ENCODE data around the gene CACNA2D4. TPM values are rescaled to one million over a fixed set of nuclear protein-coding genes. Genes with fewer than 3 reads are reported as not detected.
A peak's percentile ranks its signal among the peaks of the same experiment; 100 is the strongest.

Gene CACNA2D4
- total and polyA plus RNA-seq, 2 of the 13 experiments (the other 11 are each of a cell fraction or from before 2014, with no cell fraction given), result 14.2 to 136 TPM

- TF ChIP-seq TEAD3 (CRISPR knock-in tag; optimal IDR thresholded peaks at IDR 0.05; ENCODE audit: borderline replicate concordance) (peak; percentile 52), XBP1 (CRISPR knock-in tag; IDR thresholded peaks at IDR 0.05) (peak; percentile 95), ZBTB43 (CRISPR knock-in tag; conservative IDR thresholded peaks at IDR 0.05) (peak; percentile 89), ZBTB40 (IDR thresholded peaks at IDR 0.05) (no peak), ZBTB40 (CRISPR knock-in tag; IDR thresholded peaks at IDR 0.05) (peak; percentile 65), TEAD2 (CRISPR knock-in tag; IDR thresholded peaks at IDR 0.05) (0 out of 2 replicates have a peak, but pooled peaks have one; percentile 37), IKZF4 (CRISPR knock-in tag; IDR thresholded peaks at IDR 0.05; ENCODE audit: borderline replicate concordance, low read depth, not compliant biosample characterization) (peak; percentile 57), ZNF644 (CRISPR knock-in tag; IDR thresholded peaks at IDR 0.05; ENCODE audit: low read depth) (peak; percentile 68; the same call in 1 of the 2 replicates), STAG1 (CRISPR knock-in tag; IDR thresholded peaks at IDR 0.05) (peak; percentile 30), TBX2 (CRISPR knock-in tag; IDR thresholded peaks at IDR 0.05; ENCODE audit: borderline replicate concordance) (peak; percentile 69; the same call in 1 of the 2 replicates), ZBTB10 (CRISPR knock-in tag; IDR thresholded peaks at IDR 0.05; ENCODE audit: borderline replicate concordance) (peak; percentile 66; the same call in 1 of the 2 replicates)
Observed at GRCh38 chr12:1830981-1831963, 87.2 kb downstream of the CACNA2D4 start (continued).
